Hematopoietic multipotent progenitor cell treated with erythropoietin and hydrocortisone succinate and interleukin-3 and kit ligand, for 6 days (in vitro differentiated cells): ENCODE results near the gene AGAP1.
"Not testable (repeated sequence)": the region's sequence is repeated elsewhere in the genome, so short reads cannot be mapped to it uniquely, and the experiment has no call there.

ENCODE experiments used
- DNase-seq: peaks from one replicate; pipeline ENCODE4 v3.0.0-alpha.2; 2015

AGAP1 gene

GRCh38 chr2:235747786-235748091 is 253.9 kb downstream of the AGAP1 start:
- no peak for DNase-seq

- DNase-seq, result no peak
These were observed 255.4 kb downstream of the AGAP1 start for GRCh38 chr2:235749121-235749770.

- no peak for DNase-seq
These were observed 255.9 kb downstream of the AGAP1 start for GRCh38 chr2:235749771-235750160.

GRCh38 chr2:235752846-235753245 is 259.0 kb downstream of the AGAP1 start:
- DNase-seq, result no peak

- DNase-seq, result no peak
These were observed 260.7 kb downstream of the AGAP1 start for GRCh38 chr2:235754357-235755207.

GRCh38 chr2:235756491-235756890 is 262.6 kb downstream of the AGAP1 start:
- DNase-seq, result no peak

- no peak for DNase-seq
These were observed 263.4 kb downstream of the AGAP1 start for GRCh38 chr2:235757212-235757611.

GRCh38 chr2:235757640-235758039 is 263.8 kb downstream of the AGAP1 start:
- DNase-seq, result no peak

- DNase-seq, result no peak
These were observed 269.2 kb downstream of the AGAP1 start for GRCh38 chr2:235762832-235763598.

GRCh38 chr2:235763816-235764215 is 270.0 kb downstream of the AGAP1 start:
- DNase-seq, result no peak

GRCh38 chr2:235764478-235764877 is 270.6 kb downstream of the AGAP1 start:
- DNase-seq, result not testable (repeated sequence)

- no peak for DNase-seq
These were observed 271.5 kb downstream of the AGAP1 start for GRCh38 chr2:235765181-235765820.

GRCh38 chr2:235766278-235766677 is 272.4 kb downstream of the AGAP1 start:
- DNase-seq, result peak; percentile 80

- DNase-seq, result no peak
These were observed 274.8 kb downstream of the AGAP1 start for GRCh38 chr2:235768606-235769005.

- no peak for DNase-seq
These were observed 275.2 kb downstream of the AGAP1 start for GRCh38 chr2:235769046-235769445.

GRCh38 chr2:235770909-235771820 is 277.3 kb downstream of the AGAP1 start:
- no peak for DNase-seq

GRCh38 chr2:235773188-235773928 is 279.5 kb downstream of the AGAP1 start:
- DNase-seq, result no peak

GRCh38 chr2:235774153-235774870 is 280.5 kb downstream of the AGAP1 start:
- no peak for DNase-seq

GRCh38 chr2:235776531-235776930 is 282.7 kb downstream of the AGAP1 start:
- DNase-seq, result no peak

- DNase-seq, result peak; percentile 75
These were observed 285.6 kb downstream of the AGAP1 start for GRCh38 chr2:235779444-235779896.

- DNase-seq, result no peak
These were observed 286.6 kb downstream of the AGAP1 start for GRCh38 chr2:235780401-235780800.
